ENCODE measurements around the gene ATAT1. TPM values are rescaled to one million over a fixed set of nuclear protein-coding genes. Genes with fewer than 3 reads are reported as not detected.

Gene ATAT1
- total RNA-seq, 4 donors from 2014 or later, result 8.2 to 25.2 (median 15.1) TPM

DNA sequence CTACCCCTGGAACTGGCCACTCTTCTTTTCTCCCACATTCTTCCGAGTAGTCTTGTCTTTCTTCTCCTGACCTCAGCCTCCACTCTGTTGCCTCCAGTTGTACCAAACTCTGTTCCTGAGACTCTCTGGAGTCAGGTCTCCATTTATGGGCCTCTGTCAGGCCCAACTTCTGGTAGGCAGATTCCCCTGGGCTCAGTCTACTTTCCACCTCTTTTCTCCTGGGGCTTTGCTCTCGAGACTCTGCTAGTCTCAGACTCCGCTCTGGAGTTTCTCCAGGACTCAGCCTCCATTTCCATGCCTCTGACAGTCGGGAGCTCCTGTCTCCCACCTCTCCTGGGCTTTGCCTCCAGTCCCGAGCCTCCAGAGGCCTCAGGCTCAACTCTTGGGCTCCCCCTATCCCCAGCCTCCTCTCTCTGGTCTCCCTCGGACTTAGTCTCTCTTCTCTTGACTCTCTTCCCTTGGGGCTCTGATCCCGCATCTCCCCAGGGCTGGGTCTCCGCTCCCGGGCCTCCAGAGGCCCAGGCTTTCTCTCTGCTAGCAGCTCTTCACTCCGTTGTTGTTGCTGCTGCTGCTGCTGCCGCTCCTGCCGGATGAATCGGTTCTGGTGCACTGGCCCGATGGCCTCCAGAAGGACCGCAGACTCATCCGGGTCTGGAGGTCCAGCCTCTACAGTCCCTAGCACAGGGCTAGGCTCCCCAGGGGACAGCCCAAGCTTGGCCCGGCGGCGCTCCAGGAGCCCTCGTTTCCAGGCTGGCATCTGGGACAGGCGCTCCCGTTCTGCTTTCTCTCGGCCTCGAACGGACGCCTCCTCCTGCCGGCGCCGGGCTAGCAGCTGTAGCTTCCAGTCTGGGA, 58.7 kb downstream of the ATAT1 start:
- H3K4me1 ChIP-seq, result peaks cover 0 to 52% (median 26%) of the 10 kb centered on the region in 4 donors
- peak in 1 of 3 donors; percentile 48 for DNase-seq

DNA sequence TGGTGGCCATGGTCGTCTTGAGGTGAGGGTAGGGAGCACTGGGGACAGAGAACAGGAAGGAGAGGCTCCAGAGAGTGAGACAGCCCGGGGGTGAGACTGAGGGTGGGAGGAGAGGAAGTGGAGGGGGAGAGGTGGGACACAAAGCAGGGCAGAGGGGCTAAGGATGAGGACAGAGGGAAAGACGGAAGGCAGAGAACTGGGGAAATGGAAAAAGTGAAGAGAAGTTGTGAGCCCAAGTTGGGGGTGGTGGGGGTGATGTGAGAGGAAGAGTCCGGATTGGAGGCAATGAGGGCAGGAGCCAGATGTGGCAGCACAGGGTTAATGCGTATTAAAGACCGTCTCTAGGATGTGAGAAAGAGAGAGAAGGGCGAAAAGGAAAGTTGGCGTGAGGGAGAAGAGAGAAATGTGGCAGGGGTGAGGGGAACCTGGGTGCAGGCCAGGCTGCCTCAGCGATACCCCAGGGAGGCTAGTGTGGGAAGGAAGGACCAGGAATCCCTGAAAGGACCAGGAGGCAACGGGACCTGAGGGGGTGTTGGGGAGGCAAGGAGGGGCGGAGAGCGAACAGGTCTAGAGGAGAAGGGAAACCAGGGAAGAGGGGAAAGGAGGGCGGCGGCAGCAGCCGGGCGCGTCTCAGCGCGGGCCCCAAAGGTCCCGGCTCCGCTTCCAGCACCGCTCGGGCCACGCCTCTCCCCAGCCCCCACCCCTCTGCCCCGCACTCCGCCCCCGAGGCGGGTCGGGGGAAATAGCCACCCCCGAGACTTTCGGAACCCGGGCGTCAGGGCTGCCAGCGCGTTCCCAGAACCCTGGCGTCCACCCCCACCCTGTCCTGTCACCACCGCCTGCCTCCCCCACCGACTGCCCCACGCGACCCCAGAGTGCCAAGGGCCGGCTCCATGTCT, 59.6 kb downstream of the ATAT1 start, which contains the start of gene PPP1R18:
Gene PPP1R18, minus strand, starts transcription at position 637 of the 899 bp plus-strand sequence. Its CDS starts 627 bp downstream, at position 10.
- Histone ChIP-seq H3K4me3 (peak within 1 kb of the TSS; percentile 72 to 78 (median 74)), H3K36me3 (no peaks in the 10 kb centered on the region), H3K27ac (peak within 1 kb of the TSS; percentile 86 to 98 (median 94)), H3K27me3 (no peaks in the 10 kb centered on the region), H3K4me1 (peaks cover 0 to 53% (median 26%) of the 10 kb centered on the region in 4 donors), H3K9me3 (no peaks in the 10 kb centered on the region)
- peak; percentile 79 to 92 (median 87) for DNase-seq
- no peak for TF ChIP-seq POLR2A (IDR thresholded peaks at IDR 0.05)
- TF ChIP-seq, protein P1, sequence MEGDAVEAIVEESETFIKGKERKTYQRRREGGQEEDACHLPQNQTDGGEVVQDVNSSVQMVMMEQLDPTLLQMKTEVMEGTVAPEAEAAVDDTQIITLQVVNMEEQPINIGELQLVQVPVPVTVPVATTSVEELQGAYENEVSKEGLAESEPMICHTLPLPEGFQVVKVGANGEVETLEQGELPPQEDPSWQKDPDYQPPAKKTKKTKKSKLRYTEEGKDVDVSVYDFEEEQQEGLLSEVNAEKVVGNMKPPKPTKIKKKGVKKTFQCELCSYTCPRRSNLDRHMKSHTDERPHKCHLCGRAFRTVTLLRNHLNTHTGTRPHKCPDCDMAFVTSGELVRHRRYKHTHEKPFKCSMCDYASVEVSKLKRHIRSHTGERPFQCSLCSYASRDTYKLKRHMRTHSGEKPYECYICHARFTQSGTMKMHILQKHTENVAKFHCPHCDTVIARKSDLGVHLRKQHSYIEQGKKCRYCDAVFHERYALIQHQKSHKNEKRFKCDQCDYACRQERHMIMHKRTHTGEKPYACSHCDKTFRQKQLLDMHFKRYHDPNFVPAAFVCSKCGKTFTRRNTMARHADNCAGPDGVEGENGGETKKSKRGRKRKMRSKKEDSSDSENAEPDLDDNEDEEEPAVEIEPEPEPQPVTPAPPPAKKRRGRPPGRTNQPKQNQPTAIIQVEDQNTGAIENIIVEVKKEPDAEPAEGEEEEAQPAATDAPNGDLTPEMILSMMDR (IDR thresholded peaks at IDR 0.05), result no peak

More for the DNA sequence above, 58.7 kb downstream of the ATAT1 start:
- peak overlapping the region; percentile 86 to 98 (median 94) for H3K27ac ChIP-seq
- no peaks in the 10 kb centered on the region for H3K27me3 ChIP-seq
- H3K9me3 ChIP-seq, result no peaks in the 10 kb centered on the region
- TF ChIP-seq, protein P1 (IDR thresholded peaks at IDR 0.05), result no peak
- no peak for TF ChIP-seq POLR2A (IDR thresholded peaks at IDR 0.05)
- H3K36me3 ChIP-seq, result no peaks in the 10 kb centered on the region
- peak overlapping the region; percentile 72 to 78 (median 74) for H3K4me3 ChIP-seq

DNA sequence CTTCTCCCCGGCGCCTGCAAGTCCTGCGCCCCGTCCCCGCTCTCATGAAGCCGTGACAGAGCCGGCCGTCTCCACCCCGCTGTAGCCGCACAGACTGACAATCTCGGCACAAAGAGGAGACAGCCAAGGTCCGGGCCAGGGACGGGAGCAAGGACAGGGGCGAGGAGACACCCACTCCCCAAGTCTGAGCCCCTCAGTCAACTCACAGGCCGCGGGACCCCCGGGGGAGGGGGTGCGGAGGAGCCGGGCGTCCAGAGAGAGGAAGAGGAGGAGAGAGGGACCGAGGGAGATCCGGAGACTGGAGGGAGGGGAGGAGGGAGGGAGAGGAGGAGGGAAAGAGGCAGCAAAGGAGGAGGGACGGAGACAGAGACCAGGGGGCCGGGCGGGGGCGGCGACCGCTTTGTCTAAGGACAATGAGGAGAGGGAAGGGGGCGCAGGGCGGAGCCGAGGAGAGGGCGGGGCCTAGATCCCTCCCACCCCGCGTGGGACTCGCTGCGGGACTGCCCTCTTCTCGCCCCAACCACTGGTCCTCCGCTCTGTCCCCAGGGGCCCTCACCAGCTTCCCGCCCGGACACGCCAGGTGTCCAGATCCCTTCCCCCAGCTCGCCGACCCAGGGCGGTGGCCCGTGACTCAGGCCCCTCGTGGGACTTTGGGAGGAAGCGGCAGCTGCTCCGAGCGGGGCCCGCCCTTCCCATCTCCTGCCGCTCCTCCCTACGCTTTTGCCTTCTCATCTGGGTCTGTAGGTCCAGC, 60.4 kb downstream of the ATAT1 start:
- peak; percentile 83 to 96 (median 93) for DNase-seq
- Histone ChIP-seq H3K4me1 (peaks cover 0 to 55% (median 26%) of the 10 kb centered on the region in 4 donors), H3K9me3 (no peaks in the 10 kb centered on the region), H3K36me3 (no peaks in the 10 kb centered on the region), H3K27me3 (no peaks in the 10 kb centered on the region), H3K27ac (peak overlapping the region; percentile 86 to 98 (median 94)), H3K4me3 (peak overlapping the region; percentile 72 to 78 (median 74))
- no peak for TF ChIP-seq POLR2A (IDR thresholded peaks at IDR 0.05)
- TF ChIP-seq, protein P1 (IDR thresholded peaks at IDR 0.05), result no peak

DNA sequence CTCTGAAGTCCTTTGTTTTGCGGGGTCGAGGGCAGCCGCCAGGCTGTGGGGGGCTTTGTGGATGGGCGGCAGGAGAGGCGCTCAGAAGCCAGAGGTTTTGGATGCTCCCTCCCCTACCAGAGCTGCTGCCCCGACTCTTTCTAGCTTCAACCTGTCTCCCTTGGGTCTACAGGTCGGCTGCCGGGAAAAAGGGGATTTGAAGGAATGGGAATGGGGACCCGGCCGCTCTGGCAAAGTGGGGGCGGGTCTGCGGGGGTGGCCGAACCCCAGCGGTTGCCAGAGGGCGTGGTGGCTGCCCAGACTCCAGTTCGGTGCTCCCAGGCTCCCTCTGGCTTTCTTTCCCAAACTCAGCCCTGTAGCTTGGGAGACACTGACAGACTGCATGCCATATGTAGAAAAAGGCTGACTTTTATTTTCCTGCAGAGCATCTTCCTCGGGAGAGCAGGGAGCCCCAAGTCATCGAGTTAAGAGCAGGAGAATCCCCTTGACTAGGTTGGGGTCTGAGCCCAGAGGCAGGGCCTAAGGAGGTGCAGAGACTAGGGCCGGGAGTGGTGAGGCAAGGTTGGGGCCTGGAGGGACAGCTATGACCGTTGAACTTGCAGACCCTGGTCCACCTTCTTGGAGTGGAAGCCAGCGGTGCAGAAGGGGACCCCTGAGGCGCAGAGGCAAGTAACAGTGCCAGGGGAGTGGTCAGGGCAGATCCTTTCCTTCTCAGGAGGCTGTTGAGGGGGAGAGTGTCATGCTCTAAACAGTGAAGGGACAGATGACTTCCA, 61.2 kb downstream of the ATAT1 start:
- no peaks in the 10 kb centered on the region for H3K9me3 ChIP-seq
- H3K27ac ChIP-seq, result peak overlapping the region; percentile 86 to 98 (median 94)
- H3K27me3 ChIP-seq, result no peaks in the 10 kb centered on the region
- H3K4me1 ChIP-seq, result peaks cover 0 to 48% (median 26%) of the 10 kb centered on the region in 4 donors
- H3K36me3 ChIP-seq, result no peaks in the 10 kb centered on the region
- H3K4me3 ChIP-seq, result peak overlapping the region; percentile 72 to 78 (median 74)
- no peak for TF ChIP-seq POLR2A (IDR thresholded peaks at IDR 0.05)
- TF ChIP-seq, protein P1 (IDR thresholded peaks at IDR 0.05), result no peak
- no peak for DNase-seq
